Central memory CD4-positive, alpha-beta T cell (primary cell): ENCODE results near the gene ATP9B.
A peak's percentile ranks its signal among the peaks of the same experiment; 100 is the strongest.

Source experiments
- DNase-seq: peaks from one replicate; pipeline ENCODE4 v3.0.0; 2022

The ATP9B gene

GRCh38 chr18:79400091-79400590, 330.9 kb downstream of the ATP9B start:
- DNase-seq = peak; percentile 51

GRCh38 chr18:79400591-79401381, 331.6 kb downstream of the ATP9B start:
- DNase-seq = peak; percentile 67

- no peak for DNase-seq
Measured at GRCh38 chr18:79401494-79402208, 332.5 kb downstream of the ATP9B start.

- DNase-seq = no peak
Measured at GRCh38 chr18:79402209-79402576, 333.0 kb downstream of the ATP9B start.

GRCh38 chr18:79402977-79403722, 334.0 kb downstream of the ATP9B start:
- no peak for DNase-seq

- no peak for DNase-seq
Measured at GRCh38 chr18:79403723-79404566, 334.8 kb downstream of the ATP9B start.

- DNase-seq = peak; percentile 58
Measured at GRCh38 chr18:79404567-79404910, 335.3 kb downstream of the ATP9B start.

GRCh38 chr18:79405019-79405780, 336.0 kb downstream of the ATP9B start:
- peak; percentile 50 for DNase-seq

GRCh38 chr18:79405781-79406575, 336.8 kb downstream of the ATP9B start:
- peak; percentile 94 for DNase-seq

- DNase-seq = no peak
Measured at GRCh38 chr18:79406708-79407107, 337.5 kb downstream of the ATP9B start.

GRCh38 chr18:79409313-79409712, 340.1 kb downstream of the ATP9B start:
- DNase-seq = no peak

- DNase-seq = no peak
Measured at GRCh38 chr18:79410171-79410641, 341.0 kb downstream of the ATP9B start.

GRCh38 chr18:79410731-79411613, 341.8 kb downstream of the ATP9B start:
- DNase-seq = no peak

GRCh38 chr18:79411614-79412526, 342.7 kb downstream of the ATP9B start:
- no peak for DNase-seq

GRCh38 chr18:79413025-79413424, 343.8 kb downstream of the ATP9B start:
- DNase-seq = no peak

GRCh38 chr18:79413426-79413825, 344.2 kb downstream of the ATP9B start:
- DNase-seq = no peak

GRCh38 chr18:79413901-79414300, 344.7 kb downstream of the ATP9B start:
- no peak for DNase-seq

- no peak for DNase-seq
Measured at GRCh38 chr18:79416022-79416676, 347.0 kb downstream of the ATP9B start.
